DND-41 (cell line): ENCODE measurements around the gene DPYD.

Experiments
- ATAC-seq: fragments of 200-7000 bp; cut with Tn5 transposase; 3 replicates; pipeline ENCODE4 v1.9.1; 2021; ENCODE audit warnings: low read depth; ENCODE audit not compliant: insufficient read depth
- DNase-seq: peaks from one replicate; pipeline ENCODE4 v3.0.0-alpha.2; 2020
- H2AFZ ChIP-seq: 2 replicates; pipeline ENCODE4 v1.6.0; 2012; ENCODE audit warnings: low read depth, low read length
- H3K27ac ChIP-seq: 2 replicates; pipeline ENCODE4 v1.5.1; 2012; ENCODE audit warnings: low read length, inconsistent platforms
- H3K27me3 ChIP-seq: fragments of 200-600 bp; sonication (generic); 2 replicates; pipeline ENCODE4 v1.6.0; 2012; ENCODE audit warnings: low read length, mild to moderate bottlenecking, inconsistent platforms; ENCODE audit not compliant: insufficient read depth, poor library complexity
- H3K36me3 ChIP-seq: 2 replicates; pipeline ENCODE4 v1.5.1; 2012; ENCODE audit warnings: low read length, inconsistent platforms; ENCODE audit not compliant: insufficient read depth
- H3K4me1 ChIP-seq: 2 replicates; pipeline ENCODE4 v1.5.1; 2012; ENCODE audit warnings: mild to moderate bottlenecking, low read length; ENCODE audit not compliant: insufficient read depth
- H3K4me2 ChIP-seq: 2 replicates; pipeline ENCODE4 v1.6.0; 2012; ENCODE audit warnings: mild to moderate bottlenecking, moderate library complexity, low read length, inconsistent platforms; ENCODE audit not compliant: insufficient read depth
- H3K4me3 ChIP-seq, 2 experiments: fragments of 200-600 bp in 1 of 2; shearing (Covaris generic) in 1 of 2; 2 replicates each; pipeline ENCODE4 v1.5.1; 2012 to 2016; ENCODE audit warnings: inconsistent platforms in 2 of 2, low read length in 2 of 2, mild to moderate bottlenecking in 2 of 2, low read depth in 1 of 2, moderate library complexity in 1 of 2
- H3K79me2 ChIP-seq: 2 replicates; pipeline ENCODE4 v1.6.0; 2012; ENCODE audit warnings: low read length, inconsistent platforms; ENCODE audit not compliant: insufficient read depth
- H3K9ac ChIP-seq: 2 replicates; pipeline ENCODE4 v1.6.0; 2012; ENCODE audit warnings: low read depth, mild to moderate bottlenecking, inconsistent platforms, low read length, moderate library complexity
- H3K9me3 ChIP-seq: 2 replicates; pipeline ENCODE4 v1.5.1; 2012; ENCODE audit warnings: low read length, moderate library complexity, mild to moderate bottlenecking, inconsistent platforms; ENCODE audit not compliant: insufficient read depth, severe bottlenecking
- H4K20me1 ChIP-seq: 2 replicates; pipeline ENCODE4 v1.6.0; 2012; ENCODE audit warnings: low read length; ENCODE audit not compliant: insufficient read depth
- EZH2 ChIP-seq: IDR thresholded peaks from 3 replicates; pipeline ENCODE4 v1.6.1; 2012; ENCODE audit warnings: borderline replicate concordance, low read depth, mild to moderate bottlenecking, moderate library complexity, low read length, inconsistent platforms; ENCODE audit not compliant: severe bottlenecking
- TF ChIP-seq, protein P1 (sequence below): IDR thresholded peaks from 2 replicates; pipeline ENCODE4 v1.5.1; 2012; ENCODE audit warnings: borderline replicate concordance, low read length, moderate library complexity, mild to moderate bottlenecking; ENCODE audit not compliant: poor library complexity, severe bottlenecking; ENCODE audit errors: extremely low read depth

Gene DPYD

DNA sequence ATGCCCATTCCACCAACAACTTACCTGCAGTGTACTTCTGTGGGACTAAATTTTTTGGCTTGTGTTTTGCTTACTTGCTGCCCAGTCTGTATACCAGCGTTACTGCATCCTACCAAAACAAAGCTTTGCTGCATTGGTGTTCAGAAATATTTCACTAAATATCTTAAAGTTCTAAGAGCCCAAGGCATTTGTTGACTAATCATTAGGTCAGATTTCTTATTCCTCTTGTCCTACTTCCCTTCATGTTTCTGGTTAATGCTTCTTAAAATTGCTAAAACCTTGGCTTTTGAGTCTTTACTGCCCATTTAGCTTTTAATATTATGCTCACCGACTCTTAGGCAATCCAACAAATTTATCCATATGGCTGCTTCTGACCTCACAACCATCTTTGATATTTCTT is 161.8 kb downstream of the DPYD start:
- TF ChIP-seq, protein P1, sequence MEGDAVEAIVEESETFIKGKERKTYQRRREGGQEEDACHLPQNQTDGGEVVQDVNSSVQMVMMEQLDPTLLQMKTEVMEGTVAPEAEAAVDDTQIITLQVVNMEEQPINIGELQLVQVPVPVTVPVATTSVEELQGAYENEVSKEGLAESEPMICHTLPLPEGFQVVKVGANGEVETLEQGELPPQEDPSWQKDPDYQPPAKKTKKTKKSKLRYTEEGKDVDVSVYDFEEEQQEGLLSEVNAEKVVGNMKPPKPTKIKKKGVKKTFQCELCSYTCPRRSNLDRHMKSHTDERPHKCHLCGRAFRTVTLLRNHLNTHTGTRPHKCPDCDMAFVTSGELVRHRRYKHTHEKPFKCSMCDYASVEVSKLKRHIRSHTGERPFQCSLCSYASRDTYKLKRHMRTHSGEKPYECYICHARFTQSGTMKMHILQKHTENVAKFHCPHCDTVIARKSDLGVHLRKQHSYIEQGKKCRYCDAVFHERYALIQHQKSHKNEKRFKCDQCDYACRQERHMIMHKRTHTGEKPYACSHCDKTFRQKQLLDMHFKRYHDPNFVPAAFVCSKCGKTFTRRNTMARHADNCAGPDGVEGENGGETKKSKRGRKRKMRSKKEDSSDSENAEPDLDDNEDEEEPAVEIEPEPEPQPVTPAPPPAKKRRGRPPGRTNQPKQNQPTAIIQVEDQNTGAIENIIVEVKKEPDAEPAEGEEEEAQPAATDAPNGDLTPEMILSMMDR, result no peak
- TF ChIP-seq EZH2, result no peak
- no peak overlapping the region for H2AFZ ChIP-seq
- H3K27me3 ChIP-seq, result no peaks in the 10 kb centered on the region
- H3K9ac ChIP-seq, result no peak overlapping the region
- no peaks in the 10 kb centered on the region for H3K9me3 ChIP-seq
- H3K4me1 ChIP-seq, result no peaks in the 10 kb centered on the region
- no peaks in the 10 kb centered on the region for H4K20me1 ChIP-seq
- no peak for DNase-seq
- H3K4me2 ChIP-seq, result no peak overlapping the region
- H3K36me3 ChIP-seq, result no peaks in the 10 kb centered on the region
- H3K4me3 ChIP-seq, result no peak overlapping the region
- H3K27ac ChIP-seq, result no peak overlapping the region
- ATAC-seq, result no peak
- 0 out of 2 replicates have a peak, but pooled peaks cover 2% of the 10 kb centered on the region for H3K79me2 ChIP-seq

- no peak for DNase-seq
- no peak overlapping the region for H3K27ac ChIP-seq
- TF ChIP-seq, protein P1, result no peak
- TF ChIP-seq EZH2, result no peak
- no peaks in the 10 kb centered on the region for H3K9me3 ChIP-seq
- no peaks in the 10 kb centered on the region for H3K27me3 ChIP-seq
- no peak for ATAC-seq
- H3K36me3 ChIP-seq, result no peaks in the 10 kb centered on the region
- no peaks in the 10 kb centered on the region for H4K20me1 ChIP-seq
- no peak overlapping the region for H3K9ac ChIP-seq
- H3K4me1 ChIP-seq, result no peaks in the 10 kb centered on the region
- H2AFZ ChIP-seq, result no peak overlapping the region
- H3K79me2 ChIP-seq, result 0 out of 2 replicates have a peak, but pooled peaks cover 2% of the 10 kb centered on the region
- H3K4me2 ChIP-seq, result no peak overlapping the region
- H3K4me3 ChIP-seq, result no peak overlapping the region
Observed at GRCh38 chr1:97758541-97759057, 162.2 kb downstream of the DPYD start.

- Histone ChIP-seq H3K79me2 (no peaks in the 10 kb centered on the region), H3K9ac (no peak overlapping the region), H3K36me3 (no peaks in the 10 kb centered on the region), H3K4me1 (no peaks in the 10 kb centered on the region), H4K20me1 (no peaks in the 10 kb centered on the region), H3K4me2 (no peak overlapping the region), H3K27me3 (no peaks in the 10 kb centered on the region), H3K27ac (no peak overlapping the region), H3K9me3 (no peaks in the 10 kb centered on the region), H2AFZ (no peak overlapping the region), H3K4me3 (no peak overlapping the region)
- no peak for DNase-seq
- no peak for ATAC-seq
- TF ChIP-seq, protein P1, result no peak
- TF ChIP-seq EZH2, result no peak
Observed at GRCh38 chr1:97745912-97746311, 174.9 kb downstream of the DPYD start.

DNA sequence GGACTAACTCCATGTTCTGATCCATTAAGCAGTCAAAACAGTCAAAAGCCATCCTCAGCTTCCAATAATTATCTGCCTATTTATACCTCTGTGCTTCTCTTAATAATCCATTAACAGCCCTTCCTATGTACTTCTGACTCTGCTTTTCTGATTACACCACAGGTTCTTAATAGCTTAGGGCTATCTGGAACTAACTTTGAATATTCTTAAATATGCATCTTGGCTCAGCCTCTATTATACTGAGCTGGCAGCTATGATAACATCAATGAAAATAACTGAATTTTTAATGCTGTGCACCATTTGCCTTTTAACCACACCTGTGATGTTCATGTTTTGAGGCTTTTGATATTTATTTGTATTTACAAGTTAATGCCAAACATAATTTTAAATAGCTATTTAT is 175.9 kb downstream of the DPYD start:
- Histone ChIP-seq H3K27ac (no peak overlapping the region), H3K36me3 (no peaks in the 10 kb centered on the region), H3K4me2 (no peak overlapping the region), H3K4me1 (no peaks in the 10 kb centered on the region), H3K9ac (no peak overlapping the region), H2AFZ (no peak overlapping the region), H4K20me1 (no peaks in the 10 kb centered on the region), H3K79me2 (no peaks in the 10 kb centered on the region), H3K9me3 (no peaks in the 10 kb centered on the region), H3K4me3 (no peak overlapping the region), H3K27me3 (no peaks in the 10 kb centered on the region)
- DNase-seq (no peak), ATAC-seq (no peak)
- TF ChIP-seq, protein P1, result no peak
- TF ChIP-seq EZH2, result no peak
